Fibroblast of lung (primary cell): ENCODE results near the gene ZSWIM5. TPM values are rescaled to one million over a fixed set of nuclear protein-coding genes. Genes with fewer than 3 reads are reported as not detected.
"Not testable (repeated sequence)": the region's sequence is repeated elsewhere in the genome, so short reads cannot be mapped to it uniquely, and the experiment has no call there.

Experiments
- DNase-seq, 2 donors: peaks; one replicate each; pipeline versions ENCODE4 v3.0.0 to v3.0.0-alpha.2; 2010; ENCODE audit warnings: low read depth in 2 of 2
- H2AFZ ChIP-seq: 2 replicates; pipeline ENCODE4 v1.5.1; 2012; ENCODE audit warnings: low read length, control low read depth, inconsistent platforms
- H3K27ac ChIP-seq: 2 replicates; pipeline ENCODE4 v1.5.1; 2011; ENCODE audit warnings: low read length, control low read depth; ENCODE audit not compliant: insufficient read depth
- H3K27me3 ChIP-seq: 2 replicates; pipeline ENCODE4 v1.5.1; 2011; ENCODE audit warnings: mild to moderate bottlenecking, low read length; ENCODE audit not compliant: control insufficient read depth, insufficient read depth
- H3K36me3 ChIP-seq: 2 replicates; pipeline ENCODE4 v1.5.1; 2011; ENCODE audit warnings: low read length; ENCODE audit not compliant: control insufficient read depth, insufficient read depth
- H3K4me1 ChIP-seq: 2 replicates; pipeline ENCODE4 v1.5.1; 2011; ENCODE audit warnings: low read length; ENCODE audit not compliant: control insufficient read depth, insufficient read depth; ENCODE audit errors: extremely low read depth
- H3K4me2 ChIP-seq: 2 replicates; pipeline ENCODE4 v1.5.1; 2011; ENCODE audit warnings: low read length, control low read depth; ENCODE audit not compliant: insufficient read depth; ENCODE audit errors: extremely low read depth
- H3K4me3 ChIP-seq, 4 experiments: fragments of 200-600 bp in 1 of 4; sonication (generic) in 1 of 4; replicated peaks in 1 of 4; 2 replicates each; pipeline ENCODE4 v1.5.1; 2011 to 2016; ENCODE audit warnings: low read length in 4 of 4, low read depth in 3 of 4, mild to moderate bottlenecking in 3 of 4, control low read depth in 2 of 4, inconsistent platforms in 1 of 4, mixed read lengths in 1 of 4; ENCODE audit not compliant: insufficient read depth in 1 of 4; ENCODE audit errors: control extremely low read depth in 1 of 4
- H3K79me2 ChIP-seq: 2 replicates; pipeline ENCODE4 v1.5.1; 2012; ENCODE audit warnings: mild to moderate bottlenecking, low read length, inconsistent platforms; ENCODE audit not compliant: control insufficient read depth, insufficient read depth
- H3K9ac ChIP-seq: 2 replicates; pipeline ENCODE4 v1.5.1; 2011; ENCODE audit warnings: mild to moderate bottlenecking, low read length, control low read depth; ENCODE audit not compliant: insufficient read depth
- H3K9me3 ChIP-seq: 2 replicates; pipeline ENCODE4 v1.5.1; 2012; ENCODE audit warnings: low read depth, low read length; ENCODE audit not compliant: control insufficient read depth, insufficient read depth
- H4K20me1 ChIP-seq: 2 replicates; pipeline ENCODE4 v1.5.1; 2011; ENCODE audit warnings: low read length; ENCODE audit not compliant: control insufficient read depth, insufficient read depth; ENCODE audit errors: extremely low read depth
- CTCF ChIP-seq, 2 donors: IDR thresholded peaks in 1 of 2; conservative IDR thresholded peaks in 1 of 2; 1 replicate in 1 of 2; 2 replicates in 1 of 2; pipeline ENCODE4 v1.5.1; 2011 to 2012; ENCODE audit warnings: low read length in 2 of 2, control low read depth in 1 of 2, inconsistent platforms in 1 of 2, low read depth in 1 of 2, mild to moderate bottlenecking in 1 of 2
- EZH2 ChIP-seq: IDR thresholded peaks from 2 replicates; pipeline ENCODE4 v1.5.1; 2012; ENCODE audit warnings: low read length, control low read depth, mild to moderate bottlenecking; ENCODE audit errors: missing control alignments
- polyA plus RNA-seq, 2 donors: library from polyadenylated mRNA; depleted of rRNA in 1 of 2; stranded (reverse) in 1 of 2; unstranded in 1 of 2; fragments of >200 nt; gene quantifications; 2 replicates each; pipeline ENCODE4 v1.2.1, GENCODE V29; 2011 to 2012; ENCODE audit warnings: missing spikeins in 1 of 2
- total RNA-seq: library from RNA; depleted of rRNA; stranded (reverse); fragments of >200 nt; gene quantifications from 2 replicates; pipeline ENCODE4 v1.2.1, GENCODE V29; 2014

Gene ZSWIM5
- total and polyA plus RNA-seq, 2 donors (not counting 1 experiment from before 2014, with no cell fraction given): 0.73 to 0.99 TPM

- TF ChIP-seq CTCF (conservative IDR thresholded peaks at IDR 0.05 in 1 of 2, IDR thresholded peaks at IDR 0.05 in 1 of 2; ENCODE audit: low read depth in 1 of 2, low read length in 2 of 2) (no peak), EZH2 (no peak)
- Histone ChIP-seq H3K4me1 (no peaks in the 10 kb centered on the region), H2AFZ (no peak overlapping the region), H3K27me3 (no peaks in the 10 kb centered on the region), H3K4me3 (no peak overlapping the region), H3K27ac (no peak overlapping the region), H3K9me3 (no peaks in the 10 kb centered on the region), H3K79me2 (no peaks in the 10 kb centered on the region), H3K9ac (no peak overlapping the region), H4K20me1 (no peaks in the 10 kb centered on the region), H3K4me2 (no peak overlapping the region), H3K36me3 (no peaks in the 10 kb centered on the region)
- no peak for DNase-seq
Observed at GRCh38 chr1:45103534-45103933, 102.9 kb downstream of the ZSWIM5 start.

GRCh38 chr1:45101947-45102346, 104.5 kb downstream of the ZSWIM5 start:
- no peak for DNase-seq
- H3K36me3 ChIP-seq: no peaks in the 10 kb centered on the region
- TF ChIP-seq CTCF (conservative IDR thresholded peaks at IDR 0.05 in 1 of 2, IDR thresholded peaks at IDR 0.05 in 1 of 2; ENCODE audit: low read depth in 1 of 2, low read length in 2 of 2): no peak
- no peak for TF ChIP-seq EZH2

GRCh38 chr1:45101528-45101927, 104.9 kb downstream of the ZSWIM5 start:
- H3K9me3 ChIP-seq, H3K27ac ChIP-seq, H2AFZ ChIP-seq, H3K79me2 ChIP-seq, DNase-seq, H3K4me2 ChIP-seq, H3K4me3 ChIP-seq, H3K9ac ChIP-seq, H4K20me1 ChIP-seq, H3K4me1 ChIP-seq, H3K27me3 ChIP-seq, H3K36me3 ChIP-seq: not testable (repeated sequence)

More at GRCh38 chr1:45101947-45102346, 104.5 kb downstream of the ZSWIM5 start:
- no peaks in the 10 kb centered on the region for H3K9me3 ChIP-seq
- no peaks in the 10 kb centered on the region for H3K27me3 ChIP-seq
- H3K4me2 ChIP-seq: no peak overlapping the region
- no peaks in the 10 kb centered on the region for H4K20me1 ChIP-seq
- H3K4me3 ChIP-seq: no peak overlapping the region
- no peak overlapping the region for H3K9ac ChIP-seq
- no peak overlapping the region for H3K27ac ChIP-seq
- no peak overlapping the region for H2AFZ ChIP-seq
- no peaks in the 10 kb centered on the region for H3K79me2 ChIP-seq
- H3K4me1 ChIP-seq: no peaks in the 10 kb centered on the region
